Upper lobe of right lung (tissue), 1 donor: ENCODE data around the gene GNA15. TPM values are rescaled to one million over a fixed set of nuclear protein-coding genes. Genes with fewer than 3 reads are reported as not detected.

Source experiments
- ATAC-seq: fragments of 200-7000 bp; cut with Tn5 transposase; one replicate; pipeline ENCODE4 v1.9.1; 2020; ENCODE audit warnings: mild to moderate bottlenecking, moderate library complexity
- DNase-seq: peaks from one replicate; pipeline ENCODE4 v3.0.0-alpha.2; 2020
- H3K27ac ChIP-seq: fragments of 200-600 bp; one replicate; pipeline ENCODE4 v1.8.0; 2022
- H3K27me3 ChIP-seq: fragments of 200-600 bp; one replicate; pipeline ENCODE4 v1.8.0; 2022; ENCODE audit warnings: mild to moderate bottlenecking
- H3K36me3 ChIP-seq: fragments of 200-600 bp; one replicate; pipeline ENCODE4 v1.8.0; 2022
- H3K4me1 ChIP-seq: fragments of 200-600 bp; one replicate; pipeline ENCODE4 v1.8.0; 2022
- H3K4me3 ChIP-seq: fragments of 200-600 bp; one replicate; pipeline ENCODE4 v1.8.0; 2022; ENCODE audit warnings: mild to moderate bottlenecking
- H3K9me3 ChIP-seq: fragments of 200-600 bp; one replicate; pipeline ENCODE4 v1.8.0; 2022
- CTCF ChIP-seq: fragments of 200-600 bp; IDR thresholded peaks from one replicate; pipeline ENCODE4 v1.8.0; 2022; ENCODE audit warnings: antibody characterized with exemption
- intact Hi-C: fragments of 100-400 bp; cut with DNase I; formaldehyde crosslinking; loops from one replicate; pipeline ENCODE4 v1.11.0; 2022
- total RNA-seq: library from RNA; stranded (reverse); fragmentation: NEBNext Ultra II Directional; extraction: Animal tissue kit (Norgen Biotek cat#: 25700); gene quantifications from one replicate; pipeline ENCODE4 v1.2.1, GENCODE V29; 2021
- donor health status: DM: no; HTN: yes; CAD: no; lungs with severe emphysema.

The GNA15 gene
- total RNA-seq, 1 donor from 2014 or later: 18.6 TPM

GRCh38 chr19:3186891-3187661 is 51.2 kb downstream of the GNA15 start:
- H3K27me3 ChIP-seq: no peaks in the 10 kb centered on the region
- TF ChIP-seq CTCF: no peak
- DNase-seq (no peak), ATAC-seq (peak; percentile 15)
- intact Hi-C loops: no loop called here
- H3K4me3 ChIP-seq: peak overlapping the region; percentile 95
- H3K36me3 ChIP-seq: no peaks in the 10 kb centered on the region
- no peak overlapping the region for H3K27ac ChIP-seq
- no peaks in the 10 kb centered on the region for H3K9me3 ChIP-seq
- H3K4me1 ChIP-seq: peaks cover 27% of the 10 kb centered on the region

- H3K27ac ChIP-seq: no peak overlapping the region
- H3K4me3 ChIP-seq: no peak overlapping the region
- no peaks in the 10 kb centered on the region for H3K36me3 ChIP-seq
- no peaks in the 10 kb centered on the region for H3K27me3 ChIP-seq
- intact Hi-C loops: no loop called here
- H3K4me1 ChIP-seq: peaks cover 27% of the 10 kb centered on the region
- TF ChIP-seq CTCF: no peak
- ATAC-seq (no peak), DNase-seq (no peak)
- no peaks in the 10 kb centered on the region for H3K9me3 ChIP-seq
Observed at GRCh38 chr19:3187662-3188511, 52.1 kb downstream of the GNA15 start.

- H3K4me3 ChIP-seq: no peak overlapping the region
- no peak for TF ChIP-seq CTCF
- H3K9me3 ChIP-seq: no peaks in the 10 kb centered on the region
- no peaks in the 10 kb centered on the region for H3K36me3 ChIP-seq
- intact Hi-C loops: no loop called here
- peaks cover 27% of the 10 kb centered on the region for H3K4me1 ChIP-seq
- DNase-seq (peak; percentile 73), ATAC-seq (no peak)
- H3K27me3 ChIP-seq: no peaks in the 10 kb centered on the region
- no peak overlapping the region for H3K27ac ChIP-seq
Observed at GRCh38 chr19:3188627-3189596, 53.1 kb downstream of the GNA15 start.

GRCh38 chr19:3189702-3190469 is 54.1 kb downstream of the GNA15 start:
- Histone ChIP-seq H3K27ac (no peak overlapping the region), H3K4me3 (no peak overlapping the region), H3K27me3 (no peaks in the 10 kb centered on the region), H3K4me1 (peaks cover 22% of the 10 kb centered on the region), H3K9me3 (no peaks in the 10 kb centered on the region), H3K36me3 (no peaks in the 10 kb centered on the region)
- no peak for ATAC-seq
- intact Hi-C loops: no loop called here
- DNase-seq: no peak
- TF ChIP-seq CTCF: no peak

- Histone ChIP-seq H3K36me3 (no peaks in the 10 kb centered on the region), H3K9me3 (no peaks in the 10 kb centered on the region), H3K4me3 (no peak overlapping the region), H3K27ac (no peak overlapping the region), H3K27me3 (no peaks in the 10 kb centered on the region), H3K4me1 (peaks cover 19% of the 10 kb centered on the region)
- DNase-seq (no peak), ATAC-seq (no peak)
- no peak for TF ChIP-seq CTCF
- intact Hi-C loops: no loop called here
Observed at GRCh38 chr19:3190470-3190770, 54.6 kb downstream of the GNA15 start.
